ENCODE measurements around the gene SEC61A1. TPM values are rescaled to one million over a fixed set of nuclear protein-coding genes. Genes with fewer than 3 reads are reported as not detected.

Gene SEC61A1
- total RNA-seq = 298 and 383 TPM in 2 replicates

- H3K4me3 ChIP-seq (ENCODE audit: low read depth, low read length) = peak within 1 kb of the TSS; percentile 98
- TF ChIP-seq, protein P1, sequence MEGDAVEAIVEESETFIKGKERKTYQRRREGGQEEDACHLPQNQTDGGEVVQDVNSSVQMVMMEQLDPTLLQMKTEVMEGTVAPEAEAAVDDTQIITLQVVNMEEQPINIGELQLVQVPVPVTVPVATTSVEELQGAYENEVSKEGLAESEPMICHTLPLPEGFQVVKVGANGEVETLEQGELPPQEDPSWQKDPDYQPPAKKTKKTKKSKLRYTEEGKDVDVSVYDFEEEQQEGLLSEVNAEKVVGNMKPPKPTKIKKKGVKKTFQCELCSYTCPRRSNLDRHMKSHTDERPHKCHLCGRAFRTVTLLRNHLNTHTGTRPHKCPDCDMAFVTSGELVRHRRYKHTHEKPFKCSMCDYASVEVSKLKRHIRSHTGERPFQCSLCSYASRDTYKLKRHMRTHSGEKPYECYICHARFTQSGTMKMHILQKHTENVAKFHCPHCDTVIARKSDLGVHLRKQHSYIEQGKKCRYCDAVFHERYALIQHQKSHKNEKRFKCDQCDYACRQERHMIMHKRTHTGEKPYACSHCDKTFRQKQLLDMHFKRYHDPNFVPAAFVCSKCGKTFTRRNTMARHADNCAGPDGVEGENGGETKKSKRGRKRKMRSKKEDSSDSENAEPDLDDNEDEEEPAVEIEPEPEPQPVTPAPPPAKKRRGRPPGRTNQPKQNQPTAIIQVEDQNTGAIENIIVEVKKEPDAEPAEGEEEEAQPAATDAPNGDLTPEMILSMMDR (IDR thresholded peaks at IDR 0.05; ENCODE audit: insufficient read depth, low read depth, low read length) = no peak
- DNase-seq (ENCODE audit: low read depth) = peak; percentile 95
Measured at GRCh38 chr3:128051837-128052594, at the start of gene SEC61A1. Gene SEC61A1 (plus strand): TSS chr3:128052437. CDS start chr3:128052553, 116 bp downstream.

DNA sequence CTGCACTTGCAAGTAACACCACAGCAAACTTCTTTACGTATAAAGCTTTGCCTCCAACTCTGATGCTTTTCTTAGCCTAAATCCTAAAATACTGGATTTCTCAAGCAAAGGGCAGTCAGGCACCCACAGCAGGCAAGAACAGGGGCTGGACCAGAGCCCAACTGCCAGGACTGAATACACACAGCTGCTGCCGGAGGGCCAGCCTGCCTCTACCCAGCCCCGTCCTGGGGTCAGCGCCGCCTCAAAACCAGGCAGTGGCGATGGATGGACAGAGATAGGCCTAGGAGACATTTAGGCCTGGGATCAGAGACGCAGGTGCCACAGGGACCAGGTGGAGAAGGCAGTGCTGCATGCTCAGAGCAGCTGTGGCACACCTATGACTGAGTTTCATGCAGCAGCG is 47.6 kb upstream of the SEC61A1 start:
- H3K4me3 ChIP-seq (ENCODE audit: low read depth, low read length) = no peak overlapping the region
- DNase-seq (ENCODE audit: low read depth) = no peak
- TF ChIP-seq, protein P1 (IDR thresholded peaks at IDR 0.05; ENCODE audit: insufficient read depth, low read depth, low read length) = no peak

DNA sequence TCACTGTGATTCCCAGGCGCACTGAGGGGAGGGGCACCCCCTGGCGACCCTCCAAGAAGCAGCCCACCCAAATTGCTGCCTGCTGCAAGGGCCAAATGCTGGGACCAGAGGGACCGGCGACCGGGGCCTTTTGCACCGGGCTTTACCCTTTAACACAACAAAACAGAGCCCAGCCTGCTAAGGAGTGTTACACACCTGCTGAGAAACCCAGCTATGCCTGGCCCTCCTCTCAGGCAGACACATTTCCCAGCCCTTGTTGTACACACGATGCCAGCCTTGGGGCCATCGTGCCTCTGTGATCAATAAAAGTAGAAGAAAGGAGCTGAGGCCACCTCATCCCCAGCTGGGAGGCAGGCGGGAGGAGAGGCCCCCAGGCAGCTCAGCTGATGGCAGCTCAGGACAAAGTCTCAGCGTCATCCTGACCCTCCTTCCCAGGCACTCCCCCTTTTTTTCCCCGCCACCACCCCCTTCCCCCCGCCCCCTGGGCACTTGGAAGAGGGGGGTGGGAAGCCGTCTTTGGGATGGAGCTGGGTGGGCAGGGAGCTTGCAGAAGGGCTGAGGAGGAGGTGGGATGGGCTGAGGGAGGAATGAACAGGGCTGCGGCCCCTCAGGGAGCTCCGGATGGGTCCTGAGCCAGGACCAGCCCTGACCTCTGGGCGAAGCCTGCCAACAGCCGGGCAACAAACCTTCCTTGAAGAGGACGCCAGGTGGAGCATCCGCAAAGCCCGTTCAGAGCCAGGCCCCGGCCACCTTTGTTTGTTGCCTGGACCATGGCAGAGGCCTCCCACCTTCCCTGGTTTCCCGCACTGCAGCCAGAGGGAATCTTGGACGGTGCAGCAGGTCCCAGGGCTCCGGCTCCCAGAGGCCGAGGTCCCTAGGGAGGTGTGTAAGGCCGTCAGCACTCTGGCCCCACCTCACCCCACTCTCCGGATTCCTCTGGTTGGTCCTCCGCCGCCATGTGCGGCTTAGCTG is 45.9 kb upstream of the SEC61A1 start:
- TF ChIP-seq, protein P1 (IDR thresholded peaks at IDR 0.05; ENCODE audit: insufficient read depth, low read depth, low read length) = no peak
- no peak for DNase-seq (ENCODE audit: low read depth)
- H3K4me3 ChIP-seq (ENCODE audit: low read depth, low read length) = no peak overlapping the region

- no peak for DNase-seq (ENCODE audit: low read depth)
- no peak overlapping the region for H3K4me3 ChIP-seq (ENCODE audit: low read depth, low read length)
- TF ChIP-seq, protein P1 (IDR thresholded peaks at IDR 0.05; ENCODE audit: insufficient read depth, low read depth, low read length) = no peak
Measured at GRCh38 chr3:128007033-128007424, 45.2 kb upstream of the SEC61A1 start.

DNA sequence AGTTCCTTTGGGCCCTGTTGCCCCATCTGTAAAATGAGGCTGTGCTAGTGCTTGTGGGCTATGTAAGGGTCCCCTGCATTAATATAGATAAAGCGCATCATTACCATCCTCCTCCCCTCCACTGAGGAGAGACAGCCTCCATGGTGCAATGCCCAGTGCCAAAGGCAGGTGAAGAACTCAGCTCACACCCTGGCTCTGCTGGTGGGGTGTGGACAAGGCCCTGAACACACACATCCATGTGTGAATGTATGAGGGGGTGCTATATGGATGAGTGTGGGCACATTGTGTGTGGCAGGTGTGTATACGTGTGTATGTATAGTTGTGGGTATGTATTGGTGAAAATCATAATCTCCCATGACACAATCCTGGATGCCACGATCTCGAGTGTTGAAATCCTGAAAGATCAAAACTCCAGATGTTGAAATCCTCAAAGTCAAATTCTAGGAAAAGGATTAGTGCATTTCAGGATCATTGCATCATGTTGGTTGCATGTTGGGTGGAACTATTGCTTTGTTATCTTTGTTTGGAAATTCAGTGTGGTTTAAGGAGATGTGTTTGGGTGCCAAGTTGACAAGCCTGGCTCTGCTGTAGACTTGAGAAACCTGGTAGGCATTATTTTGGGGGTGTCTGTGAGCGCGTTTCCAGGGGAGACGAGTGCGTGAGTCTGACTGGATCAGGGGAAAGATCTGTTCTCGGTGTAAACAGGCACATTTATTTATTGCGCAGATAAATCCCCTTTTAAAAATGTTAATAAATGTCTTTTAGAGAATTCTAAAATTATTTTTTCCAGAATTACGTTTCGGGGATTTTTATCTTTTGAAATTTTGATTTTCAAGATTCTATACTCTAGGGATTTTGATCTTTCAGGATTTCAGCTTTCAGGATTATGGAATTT is 42.0 kb upstream of the SEC61A1 start:
- DNase-seq (ENCODE audit: low read depth) = peak; percentile 92
- TF ChIP-seq, protein P1 (IDR thresholded peaks at IDR 0.05; ENCODE audit: insufficient read depth, low read depth, low read length) = peak; percentile 4
- no peak overlapping the region for H3K4me3 ChIP-seq (ENCODE audit: low read depth, low read length)

DNA sequence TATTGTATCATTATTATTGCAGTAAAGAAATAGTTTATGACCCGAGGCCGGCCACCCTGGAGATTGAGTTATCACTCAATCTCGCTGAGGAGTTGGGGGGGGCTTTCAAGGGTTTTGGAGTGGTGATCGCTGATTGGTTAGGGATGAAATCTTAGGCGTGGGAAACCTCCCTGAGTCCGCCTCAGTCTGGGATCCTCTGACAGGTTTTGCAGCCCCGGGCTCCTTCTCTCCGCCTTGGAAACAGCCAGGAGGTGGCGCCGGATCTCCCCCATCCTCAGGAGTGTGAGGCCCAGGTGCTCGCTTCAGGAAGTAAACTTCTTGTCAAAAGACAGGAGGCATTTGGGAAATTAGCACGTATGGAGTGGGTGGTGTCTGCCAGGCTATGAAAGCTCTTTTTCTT is 41.1 kb upstream of the SEC61A1 start:
- DNase-seq (ENCODE audit: low read depth) = peak; percentile 53
- TF ChIP-seq, protein P1 (IDR thresholded peaks at IDR 0.05; ENCODE audit: insufficient read depth, low read depth, low read length) = peak; percentile 57
- H3K4me3 ChIP-seq (ENCODE audit: low read depth, low read length) = no peak overlapping the region

All from fibroblast of villous mesenchyme (primary cell).